Trophoblast cell (in vitro differentiated cells and primary cell): ENCODE data around the gene SLC22A1.
"Not testable (repeated sequence)": the region's sequence is repeated elsewhere in the genome, so short reads cannot be mapped to it uniquely, and the experiment has no call there.

Experiments used
- DNase-seq, 2 donors: peaks; one replicate each; pipeline ENCODE4 v3.0.0-alpha.2; 2016
- H2AFZ ChIP-seq: 2 replicates; pipeline ENCODE4 v1.6.1; 2013; ENCODE audit warnings: low read length, moderate library complexity, mild to moderate bottlenecking; ENCODE audit not compliant: insufficient read depth, poor library complexity
- H2AK5ac ChIP-seq: 2 replicates; pipeline ENCODE4 v1.6.1; 2013; ENCODE audit warnings: mild to moderate bottlenecking, low read length
- H2BK120ac ChIP-seq: 2 replicates; pipeline ENCODE4 v1.6.1; 2013; ENCODE audit warnings: low read length, mild to moderate bottlenecking, moderate library complexity; ENCODE audit not compliant: insufficient read depth, poor library complexity
- H2BK12ac ChIP-seq: 2 replicates; pipeline ENCODE4 v1.6.1; 2013; ENCODE audit warnings: mild to moderate bottlenecking, low read length, moderate library complexity
- H2BK5ac ChIP-seq: 2 replicates; pipeline ENCODE4 v1.6.1; 2013; ENCODE audit warnings: low read length, low read depth, moderate library complexity, mild to moderate bottlenecking; ENCODE audit not compliant: poor library complexity
- H3K14ac ChIP-seq: 2 replicates; pipeline ENCODE4 v1.6.1; 2013; ENCODE audit warnings: mild to moderate bottlenecking, low read length
- H3K18ac ChIP-seq: 2 replicates; pipeline ENCODE4 v1.6.1; 2013; ENCODE audit warnings: mild to moderate bottlenecking, low read length
- H3K23ac ChIP-seq: 2 replicates; pipeline ENCODE4 v1.6.1; 2013; ENCODE audit warnings: low read length
- H3K27ac ChIP-seq: 2 replicates; pipeline ENCODE4 v1.5.1; 2013; ENCODE audit warnings: low read depth, mild to moderate bottlenecking, inconsistent platforms, low read length, moderate library complexity
- H3K27me3 ChIP-seq: 2 replicates; pipeline ENCODE4 v1.6.1; 2013; ENCODE audit warnings: inconsistent platforms, mild to moderate bottlenecking, low read length, moderate library complexity; ENCODE audit not compliant: insufficient read depth
- H3K36me3 ChIP-seq, 2 experiments: 1 replicate in 1 of 2; 2 replicates in 1 of 2; pipeline ENCODE4 v1.6.1; 2013; ENCODE audit warnings: low read length in 2 of 2, mild to moderate bottlenecking in 2 of 2, moderate library complexity in 1 of 2; ENCODE audit not compliant: insufficient read depth in 2 of 2, control insufficient read depth in 1 of 2
- H3K4ac ChIP-seq: 2 replicates; pipeline ENCODE4 v1.6.1; 2013; ENCODE audit warnings: low read depth, mild to moderate bottlenecking, low read length, moderate library complexity
- H3K4me1 ChIP-seq, 2 experiments: 1 replicate in 1 of 2; 2 replicates in 1 of 2; pipeline ENCODE4 v1.6.1; 2013; ENCODE audit warnings: low read length in 2 of 2, mild to moderate bottlenecking in 2 of 2, moderate library complexity in 1 of 2; ENCODE audit not compliant: insufficient read depth in 2 of 2, control insufficient read depth in 1 of 2
- H3K4me2 ChIP-seq: 2 replicates; pipeline ENCODE4 v1.6.1; 2013; ENCODE audit warnings: inconsistent platforms, mild to moderate bottlenecking, low read length, moderate library complexity
- H3K4me3 ChIP-seq: 2 replicates; pipeline ENCODE4 v1.5.1; 2013; ENCODE audit warnings: mild to moderate bottlenecking, low read depth, low read length, inconsistent platforms
- H3K79me1 ChIP-seq: one replicate; pipeline ENCODE4 v1.6.1; 2013; ENCODE audit warnings: low read length
- H3K79me2 ChIP-seq: 2 replicates; pipeline ENCODE4 v1.6.1; 2013; ENCODE audit warnings: low read length, mild to moderate bottlenecking; ENCODE audit not compliant: control insufficient read depth, insufficient read depth, poor library complexity
- H3K9ac ChIP-seq: 2 replicates; pipeline ENCODE4 v1.6.1; 2013; ENCODE audit warnings: mild to moderate bottlenecking, low read length
- H3K9me3 ChIP-seq: 2 replicates; pipeline ENCODE4 v1.6.1; 2013; ENCODE audit warnings: low read depth, mild to moderate bottlenecking, control low read depth, inconsistent platforms, low read length; ENCODE audit not compliant: insufficient read depth
- H4K12ac ChIP-seq: 2 replicates; pipeline ENCODE4 v1.6.1; 2013; ENCODE audit warnings: low read depth, mild to moderate bottlenecking, low read length, moderate library complexity
- H4K8ac ChIP-seq: 2 replicates; pipeline ENCODE4 v1.6.1; 2013; ENCODE audit warnings: low read depth, mild to moderate bottlenecking, low read length, moderate library complexity
- H4K91ac ChIP-seq: one replicate; pipeline ENCODE4 v1.6.1; 2013; ENCODE audit warnings: low read depth, mild to moderate bottlenecking, low read length, moderate library complexity
- WGBS: extraction: QIAGEN DNeasy Blood & Tissue Kit; methylation state at CpG from one replicate; pipeline ENCODE4 v1.1.7; 2013; ENCODE audit warnings: missing lambda C conversion rate; ENCODE audit not compliant: insufficient read length, insufficient coverage; ENCODE audit errors: extremely low coverage; 5-methylcytosine and 5-hydroxymethylcytosine counted together

Gene SLC22A1

DNA sequence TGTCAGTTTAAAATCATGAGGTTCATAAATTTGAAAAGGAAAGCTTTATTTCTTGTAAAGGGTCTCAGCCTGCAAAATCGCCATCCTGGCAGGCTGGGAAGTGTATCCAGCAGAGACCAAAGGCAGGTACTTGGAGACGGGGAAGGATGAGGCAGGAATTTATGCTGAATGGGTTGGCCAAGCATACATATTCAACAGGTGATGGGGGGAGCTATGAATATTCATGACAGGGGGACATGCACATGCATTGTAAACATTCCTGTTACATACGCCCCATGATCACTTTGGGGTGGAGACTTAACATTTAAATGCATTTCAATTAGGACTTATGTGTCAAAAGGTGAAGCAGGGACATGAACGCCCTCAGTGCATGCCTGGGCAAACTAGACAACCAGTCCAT, 9.8 kb upstream of the SLC22A1 start:
- no peak overlapping the region for H3K4me2 ChIP-seq
- no peak overlapping the region for H4K8ac ChIP-seq
- no peak overlapping the region for H4K12ac ChIP-seq
- no peak overlapping the region for H2BK120ac ChIP-seq
- WGBS = no CpG with 5 or more reads among the region's 4 CpGs
- H3K36me3 ChIP-seq = peaks cover 10 to 17% of the 10 kb centered on the region in 2 experiments
- no peak overlapping the region for H3K14ac ChIP-seq
- no peaks in the 10 kb centered on the region for H3K79me1 ChIP-seq
- H3K4ac ChIP-seq = no peak overlapping the region
- no peak overlapping the region for H2BK5ac ChIP-seq
- H3K4me3 ChIP-seq = no peak overlapping the region
- H3K27me3 ChIP-seq = no peaks in the 10 kb centered on the region
- H4K91ac ChIP-seq = no peak overlapping the region
- no peaks in the 10 kb centered on the region for H3K4me1 ChIP-seq
- no peaks in the 10 kb centered on the region for H3K79me2 ChIP-seq
- DNase-seq = no peak
- no peak overlapping the region for H3K27ac ChIP-seq
- H3K9me3 ChIP-seq = peaks cover 6% of the 10 kb centered on the region
- no peak overlapping the region for H2AFZ ChIP-seq
- H3K23ac ChIP-seq = no peak overlapping the region
- H3K18ac ChIP-seq = no peak overlapping the region
- H3K9ac ChIP-seq = no peak overlapping the region
- no peak overlapping the region for H2AK5ac ChIP-seq
- H2BK12ac ChIP-seq = no peak overlapping the region

DNA sequence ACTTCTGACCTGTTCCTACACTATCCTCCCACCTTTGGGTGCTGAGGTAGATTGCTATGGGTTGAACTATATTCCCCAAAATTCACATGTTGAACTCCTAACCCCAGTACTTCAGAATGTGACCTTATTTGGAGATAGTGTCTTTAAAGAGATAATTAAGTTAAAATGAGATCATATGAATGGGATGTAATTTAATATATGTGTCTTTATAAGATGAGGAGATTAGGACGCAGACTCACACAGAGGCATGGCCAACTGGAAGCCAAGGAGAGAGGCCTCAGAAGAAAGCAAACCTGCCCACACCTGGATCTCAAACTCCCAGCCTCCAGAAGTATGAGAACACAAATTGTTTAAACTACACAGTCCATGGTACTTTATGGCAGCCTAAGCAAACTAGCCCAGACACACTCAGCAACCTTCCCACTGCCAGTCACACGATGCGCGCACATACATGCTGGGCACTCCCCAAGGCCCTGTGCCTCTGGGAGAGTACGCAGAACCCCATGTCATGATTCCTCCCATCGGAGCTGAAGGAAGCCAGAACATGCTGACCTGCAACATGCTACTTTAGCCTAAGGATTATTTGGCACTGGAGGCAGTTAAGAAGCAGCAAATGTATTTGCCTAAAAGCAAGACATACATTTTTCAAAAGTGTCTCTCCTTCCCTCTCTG, 8.9 kb upstream of the SLC22A1 start:
- no CpG with 5 or more reads among the region's 6 CpGs for WGBS
- no peak overlapping the region for H2BK5ac ChIP-seq
- H4K91ac ChIP-seq = no peak overlapping the region

DNA sequence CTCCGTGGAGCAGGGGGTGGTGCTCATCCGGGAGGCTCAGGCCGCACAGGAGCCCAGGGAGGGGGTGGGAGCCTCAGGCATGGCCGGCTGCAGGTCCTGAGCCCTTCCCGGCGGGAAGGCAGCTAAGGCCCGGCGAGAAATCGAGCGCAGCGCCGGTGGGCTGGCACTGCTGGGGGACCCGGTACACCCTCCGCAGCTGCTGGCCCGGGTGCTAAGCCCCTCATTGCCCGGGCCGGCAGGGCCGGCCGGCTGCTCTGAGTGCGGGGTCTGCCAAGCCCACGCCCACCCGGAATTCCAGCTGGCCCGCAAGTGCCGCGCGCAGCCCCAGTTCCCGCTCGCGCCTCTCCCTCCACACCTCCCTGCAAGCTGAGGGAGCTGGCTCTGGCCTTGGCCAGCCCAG, 7.1 kb upstream of the SLC22A1 start:
- H3K79me1 ChIP-seq, H3K27me3 ChIP-seq, H4K8ac ChIP-seq, H2BK5ac ChIP-seq, H3K14ac ChIP-seq, DNase-seq, H3K18ac ChIP-seq, H2AFZ ChIP-seq, H2BK12ac ChIP-seq, H3K27ac ChIP-seq, H3K4me2 ChIP-seq, H3K4me1 ChIP-seq, H4K12ac ChIP-seq, H2AK5ac ChIP-seq, H3K4me3 ChIP-seq, H4K91ac ChIP-seq, H3K23ac ChIP-seq, H2BK120ac ChIP-seq, H3K9ac ChIP-seq, H3K4ac ChIP-seq, H3K79me2 ChIP-seq: not testable (repeated sequence)
- Histone ChIP-seq H3K9me3 (peaks cover 21% of the 10 kb centered on the region), H3K36me3 (peaks cover 18 to 22% of the 10 kb centered on the region in 2 experiments)
- no CpG with 5 or more reads among the region's 29 CpGs for WGBS

More for the DNA sequence above, 8.9 kb upstream of the SLC22A1 start:
- H3K79me1 ChIP-seq = no peaks in the 10 kb centered on the region
- no peak overlapping the region for H3K4me3 ChIP-seq
- H3K27ac ChIP-seq = no peak overlapping the region
- no peaks in the 10 kb centered on the region for H3K79me2 ChIP-seq
- H3K36me3 ChIP-seq = peaks cover 13 to 23% of the 10 kb centered on the region in 2 experiments
- H3K4ac ChIP-seq = no peak overlapping the region
- no peak overlapping the region for H3K23ac ChIP-seq
- H2BK12ac ChIP-seq = no peak overlapping the region
- DNase-seq = no peak
- no peak overlapping the region for H3K4me2 ChIP-seq
- no peak overlapping the region for H2AFZ ChIP-seq
- no peak overlapping the region for H3K9ac ChIP-seq
- H2AK5ac ChIP-seq = no peak overlapping the region
- no peak overlapping the region for H4K8ac ChIP-seq
- H3K14ac ChIP-seq = no peak overlapping the region
- H3K4me1 ChIP-seq = no peaks in the 10 kb centered on the region
- no peaks in the 10 kb centered on the region for H3K27me3 ChIP-seq
- H2BK120ac ChIP-seq = no peak overlapping the region
- H3K18ac ChIP-seq = no peak overlapping the region
- H3K9me3 ChIP-seq = peaks cover 14% of the 10 kb centered on the region
- H4K12ac ChIP-seq = no peak overlapping the region

DNA sequence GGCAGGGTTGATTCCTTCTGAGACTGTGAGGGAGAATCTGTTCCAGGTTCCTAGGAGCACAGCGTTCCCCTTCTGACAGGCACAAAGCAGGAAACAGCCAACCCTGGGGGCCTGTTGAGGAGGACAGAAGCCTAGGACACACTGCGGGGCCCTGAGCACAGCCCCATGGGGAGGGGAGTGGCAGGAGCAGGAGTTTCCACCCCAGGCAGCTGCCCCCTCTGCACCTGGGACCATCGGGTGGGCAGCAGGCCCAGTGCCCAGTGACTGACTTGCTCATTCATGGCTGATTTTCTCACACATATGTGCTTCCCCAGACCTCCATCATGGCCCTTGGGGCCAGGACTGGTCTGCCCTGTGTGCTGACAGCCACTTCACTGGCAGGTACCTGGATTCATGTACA, 6.2 kb upstream of the SLC22A1 start:
- Histone ChIP-seq H2AFZ (no peak overlapping the region), H4K8ac (no peak overlapping the region), H2AK5ac (no peak overlapping the region), H3K27me3 (no peaks in the 10 kb centered on the region), H4K91ac (no peak overlapping the region), H3K4me2 (no peak overlapping the region), H3K27ac (no peak overlapping the region), H3K4ac (no peak overlapping the region), H3K4me3 (no peak overlapping the region), H3K79me1 (no peaks in the 10 kb centered on the region), H3K9me3 (peaks cover 21% of the 10 kb centered on the region), H4K12ac (no peak overlapping the region), H2BK12ac (no peak overlapping the region), H2BK120ac (no peak overlapping the region), H3K23ac (no peak overlapping the region), H3K4me1 (no peaks in the 10 kb centered on the region), H3K9ac (no peak overlapping the region), H2BK5ac (no peak overlapping the region), H3K18ac (no peak overlapping the region), H3K14ac (no peak overlapping the region), H3K36me3 (peaks cover 16 to 18% of the 10 kb centered on the region in 2 experiments), H3K79me2 (no peaks in the 10 kb centered on the region)
- WGBS = no CpG with 5 or more reads among the region's 3 CpGs
- DNase-seq = no peak
